ENCODE results near the gene NDUFV1. TPM values are rescaled to one million over a fixed set of nuclear protein-coding genes. Genes with fewer than 3 reads are reported as not detected.

Gene NDUFV1
- total RNA-seq, 6 experiments from 2014 or later: 151 to 214 (median 163) TPM

DNA sequence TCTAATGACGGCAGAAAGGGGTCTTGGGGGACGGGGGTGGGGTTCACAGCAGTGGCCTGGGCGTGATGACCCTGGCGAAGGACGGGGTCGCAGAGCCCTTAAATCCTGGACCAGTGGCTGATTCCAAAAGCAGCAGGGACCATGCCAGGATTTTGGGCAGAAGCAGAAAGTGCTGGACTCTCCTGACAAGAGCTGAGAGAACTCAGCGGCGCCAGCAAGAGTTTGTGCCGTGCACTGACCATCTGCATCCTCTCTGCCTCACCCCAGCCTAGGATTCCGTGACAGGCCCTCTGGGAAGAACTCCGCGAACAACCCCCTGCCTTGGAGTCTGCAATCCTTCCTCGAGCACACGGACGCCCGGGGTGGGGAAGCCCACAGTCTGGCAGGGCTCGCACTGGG, 644 bp upstream of the NDUFV1 start:
- ATAC-seq: no peak
- no CpG with 5 or more reads among the region's 17 CpGs for WGBS (ENCODE audit: insufficient coverage, low coverage, low lambda C conversion rate, missing lambda C conversion rate)
- peak overlapping the region; percentile 95 to 100 (median 96) for H3K4me3 ChIP-seq

GRCh38 chr11:67607507-67607906, 771 bp downstream of the NDUFV1 start:
- 67% methylated on average over 1 of the region's 9 CpGs for whole genome bisulfite sequencing (ENCODE audit: insufficient coverage, low coverage, low lambda C conversion rate, missing lambda C conversion rate)
- Histone ChIP-seq H3K36me3 (peaks cover 0 to 29% (median 6%) of the 10 kb centered on the region in 4 donors), H3K9me3 (no peaks in the 10 kb centered on the region), H3K4me3 (peak overlapping the region; percentile 95 to 100 (median 96)), H3K4me1 (peaks cover 0 to 8% (median 4%) of the 10 kb centered on the region in 4 donors), H3K27me3 (no peaks in the 10 kb centered on the region), H3K27ac (peak overlapping the region in 2 of 3 donors; percentile 75 to 78)
- DNase-seq (no peak), ATAC-seq (no peak)
- intact Hi-C loops (cut with DNase I): no loop called here
- no peak for TF ChIP-seq POLR2A (IDR thresholded peaks at IDR 0.05)

More for the DNA sequence above, 644 bp upstream of the NDUFV1 start:
- Histone ChIP-seq H3K36me3 (peaks cover 0 to 21% (median 4%) of the 10 kb centered on the region in 4 donors), H3K9me3 (no peaks in the 10 kb centered on the region), H3K4me1 (peaks cover 0 to 8% (median 4%) of the 10 kb centered on the region in 4 donors), H3K27ac (peak overlapping the region in 1 of 3 donors; percentile 75), H3K27me3 (no peaks in the 10 kb centered on the region)
- TF ChIP-seq POLR2A (IDR thresholded peaks at IDR 0.05): no peak
- no peak for TF ChIP-seq CTCF (IDR thresholded peaks at IDR 0.05)
- DNase-seq: no peak
- intact Hi-C loops (cut with DNase I): no loop called here

GRCh38 chr11:67608486-67608885, 1.8 kb downstream of the NDUFV1 start:
- Histone ChIP-seq H3K4me1 (peaks cover 0 to 8% (median 4%) of the 10 kb centered on the region in 4 donors), H3K4me3 (no peak overlapping the region), H3K9me3 (no peaks in the 10 kb centered on the region), H3K27ac (no peak overlapping the region), H3K36me3 (peaks cover 0 to 29% (median 6%) of the 10 kb centered on the region in 4 donors), H3K27me3 (no peaks in the 10 kb centered on the region)
- DNase-seq (no peak), ATAC-seq (no peak)
- TF ChIP-seq CTCF (IDR thresholded peaks at IDR 0.05): no peak
- no peak for TF ChIP-seq POLR2A (IDR thresholded peaks at IDR 0.05)
- 100% methylated on average over 2 of the region's 8 CpGs for WGBS (ENCODE audit: insufficient coverage, low coverage, low lambda C conversion rate, missing lambda C conversion rate)
- intact Hi-C loops (cut with DNase I): no loop called here

DNA sequence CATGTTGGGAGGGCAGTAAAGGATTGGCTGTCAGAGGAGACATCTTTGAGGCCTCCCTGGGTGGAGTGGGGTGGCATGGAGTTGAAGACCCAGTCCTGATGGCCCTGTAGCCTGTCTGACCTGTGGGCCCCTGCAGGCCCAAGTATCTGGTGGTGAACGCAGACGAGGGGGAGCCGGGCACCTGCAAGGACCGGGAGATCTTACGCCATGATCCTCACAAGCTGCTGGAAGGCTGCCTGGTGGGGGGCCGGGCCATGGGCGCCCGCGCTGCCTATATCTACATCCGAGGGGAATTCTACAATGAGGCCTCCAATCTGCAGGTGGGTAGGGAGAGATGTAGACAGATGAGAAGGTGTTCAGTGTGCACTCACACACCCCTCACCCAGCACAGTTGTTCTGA, 2.6 kb downstream of the NDUFV1 start:
- Histone ChIP-seq H3K4me1 (peaks cover 0 to 8% (median 4%) of the 10 kb centered on the region in 4 donors), H3K36me3 (peaks cover 0 to 29% (median 6%) of the 10 kb centered on the region in 4 donors), H3K27ac (no peak overlapping the region), H3K27me3 (no peaks in the 10 kb centered on the region), H3K9me3 (no peaks in the 10 kb centered on the region), H3K4me3 (no peak overlapping the region)
- ATAC-seq: no peak
- WGBS (ENCODE audit: insufficient coverage, low coverage, low lambda C conversion rate, missing lambda C conversion rate): no CpG with 5 or more reads among the region's 10 CpGs
- DNase-seq: no peak
- no peak for TF ChIP-seq CTCF (IDR thresholded peaks at IDR 0.05)
- no peak for TF ChIP-seq POLR2A (IDR thresholded peaks at IDR 0.05)
- intact Hi-C loops (cut with DNase I): no loop called here

DNA sequence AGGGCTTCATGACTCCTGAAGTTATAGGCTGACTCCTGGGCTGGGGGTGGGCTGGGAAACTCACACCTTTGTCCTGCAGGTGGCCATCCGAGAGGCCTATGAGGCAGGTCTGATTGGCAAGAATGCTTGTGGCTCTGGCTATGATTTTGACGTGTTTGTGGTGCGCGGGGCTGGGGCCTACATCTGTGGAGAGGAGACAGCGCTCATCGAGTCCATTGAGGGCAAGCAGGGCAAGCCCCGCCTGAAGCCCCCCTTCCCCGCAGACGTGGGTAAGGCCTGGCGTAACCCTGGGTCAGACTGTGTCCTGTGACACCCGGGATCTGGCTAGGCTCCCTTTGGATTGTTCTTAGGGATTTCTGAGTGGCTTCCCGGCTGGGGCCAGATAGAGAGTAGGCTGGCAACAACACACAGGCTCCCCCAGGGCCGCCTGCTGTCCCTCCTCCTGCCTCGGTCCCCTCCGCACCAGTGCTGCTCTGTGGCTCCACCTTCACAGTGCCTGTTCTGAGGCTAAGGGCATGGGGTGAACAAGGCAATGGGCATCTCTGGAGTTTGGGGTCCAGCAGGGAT, 3.6 kb downstream of the NDUFV1 start:
- no peak overlapping the region for H3K27ac ChIP-seq
- no peaks in the 10 kb centered on the region for H3K9me3 ChIP-seq
- no peak for DNase-seq
- peaks cover 0 to 8% (median 4%) of the 10 kb centered on the region in 4 donors for H3K4me1 ChIP-seq
- no peak overlapping the region for H3K4me3 ChIP-seq
- no peak for TF ChIP-seq POLR2A (IDR thresholded peaks at IDR 0.05)
- TF ChIP-seq CTCF (IDR thresholded peaks at IDR 0.05): no peak
- WGBS (ENCODE audit: insufficient coverage, low coverage, low lambda C conversion rate, missing lambda C conversion rate): no CpG with 5 or more reads among the region's 15 CpGs
- no peaks in the 10 kb centered on the region for H3K27me3 ChIP-seq
- no peak for ATAC-seq
- intact Hi-C loops (cut with DNase I): no loop called here
- peaks cover 0 to 29% (median 6%) of the 10 kb centered on the region in 4 donors for H3K36me3 ChIP-seq

Measured in right lobe of liver (tissue), 6 donors.